ENCODE results near the gene SLC7A8.
A peak's percentile ranks its signal among the peaks of the same experiment; 100 is the strongest.

Gene SLC7A8

DNA sequence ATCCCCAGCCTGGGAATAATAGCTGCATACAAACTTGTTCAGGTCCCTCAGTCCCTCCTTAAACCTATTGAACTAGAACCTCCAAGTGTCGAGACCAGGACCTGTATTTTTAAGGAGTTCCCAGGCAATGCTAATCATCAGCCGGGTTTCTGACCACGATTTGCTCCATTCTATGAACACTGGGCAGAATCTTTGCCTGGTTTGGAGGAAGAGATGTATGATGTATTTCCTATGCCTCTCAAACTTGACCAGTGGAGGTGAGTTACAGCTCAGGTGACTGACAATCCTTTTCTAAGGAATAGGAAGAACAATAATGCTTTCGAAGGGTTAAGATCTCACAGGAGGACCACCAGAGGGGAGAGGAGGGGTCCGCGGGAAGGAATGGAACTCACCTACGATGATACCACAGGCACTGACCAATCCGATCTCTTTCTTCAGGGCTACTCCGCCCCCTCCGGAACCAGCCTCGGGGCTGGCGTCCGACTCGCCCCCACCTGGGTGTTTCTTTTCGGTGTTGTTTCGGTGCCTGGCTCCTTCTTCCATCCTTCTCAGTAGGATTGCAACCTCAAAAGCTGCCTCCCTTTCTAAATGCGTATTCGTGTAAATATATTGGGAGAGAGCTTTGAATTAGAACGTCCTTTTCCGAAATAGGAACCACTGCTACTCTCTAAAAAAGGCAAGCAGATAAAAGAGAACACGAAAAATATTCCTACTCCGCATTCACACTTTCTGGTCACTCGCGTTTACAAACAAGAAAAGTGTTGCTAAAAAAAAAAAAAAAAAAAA, 895 bp downstream of the SLC7A8 start:
- DNase-seq = no peak

DNA sequence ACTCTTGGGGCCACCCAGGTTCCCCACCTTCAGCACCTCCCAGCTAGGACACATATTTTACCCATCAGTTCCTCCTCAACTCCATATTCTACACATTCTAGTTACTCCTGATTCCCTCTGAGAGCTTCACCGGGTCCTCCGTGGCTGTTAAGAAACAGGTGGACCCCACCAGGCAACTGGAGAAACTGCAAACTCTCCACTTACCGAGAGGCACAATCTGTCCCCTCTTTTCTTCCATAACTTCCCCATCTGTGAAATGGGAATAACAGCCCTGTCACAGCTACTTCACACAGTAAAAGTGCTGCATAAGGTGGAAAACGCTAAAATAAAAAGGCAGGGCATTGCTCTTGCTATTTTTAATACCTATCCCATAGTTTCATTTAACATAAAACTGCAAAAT, 1.5 kb downstream of the SLC7A8 start:
- no peak for DNase-seq

DNA sequence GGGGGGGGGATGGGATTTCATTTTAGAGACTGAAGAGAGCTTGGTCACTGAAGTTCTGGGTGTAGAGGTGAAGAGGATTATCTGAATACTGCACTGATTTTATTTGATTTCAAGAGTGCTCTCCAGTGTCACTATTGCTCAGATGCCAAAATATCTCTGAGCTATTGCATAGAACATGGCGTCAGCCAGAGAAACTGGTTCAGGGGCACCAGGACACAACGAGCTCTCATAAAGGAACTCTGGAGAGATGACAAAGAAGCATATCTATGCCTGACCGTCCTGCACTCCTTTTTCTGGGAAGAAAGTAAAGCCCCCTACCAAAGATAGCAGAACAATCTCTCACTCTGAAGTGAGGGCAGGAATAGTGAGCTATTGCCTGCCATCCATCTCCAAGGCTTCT, 2.0 kb downstream of the SLC7A8 start:
- DNase-seq = no peak

DNA sequence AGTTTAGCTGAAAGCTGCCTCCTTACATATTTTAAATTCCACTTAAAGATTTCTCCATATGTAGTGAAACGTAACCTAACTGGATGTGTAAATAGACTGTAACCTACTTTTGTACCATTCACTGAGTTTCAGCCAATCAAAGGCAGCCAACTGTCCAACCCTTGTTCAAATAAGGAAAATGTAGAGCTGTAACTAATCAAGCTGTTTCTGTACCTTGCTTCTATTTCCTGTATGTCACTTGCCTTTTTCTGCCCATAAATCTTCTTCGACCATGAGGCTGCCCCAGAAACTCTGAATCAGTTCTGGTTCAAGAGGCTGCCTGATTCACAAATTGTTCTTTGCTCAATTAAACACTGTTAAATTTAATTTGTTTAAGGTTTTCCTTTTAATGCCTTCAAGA, 6.3 kb downstream of the SLC7A8 start:
- DNase-seq = peak; percentile 72

DNA sequence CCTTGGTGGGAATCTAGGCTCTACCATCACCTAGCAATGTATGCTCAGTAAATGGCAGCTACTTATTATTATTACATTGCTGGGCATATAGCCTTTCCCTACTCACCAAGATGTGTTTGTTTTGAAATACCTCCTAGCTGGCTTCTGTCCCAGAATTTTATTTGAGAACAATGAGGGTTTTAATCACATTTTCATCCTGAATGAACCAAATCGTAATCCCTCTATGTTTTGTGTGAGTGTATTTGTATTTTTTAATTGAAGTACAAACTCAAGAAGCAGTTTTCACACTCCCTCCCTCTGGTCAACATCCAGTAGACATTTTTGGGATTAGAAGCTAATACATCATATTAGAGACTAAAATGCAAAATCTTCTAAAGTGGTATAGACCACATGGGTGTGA, 7.6 kb downstream of the SLC7A8 start:
- no peak for DNase-seq

DNA sequence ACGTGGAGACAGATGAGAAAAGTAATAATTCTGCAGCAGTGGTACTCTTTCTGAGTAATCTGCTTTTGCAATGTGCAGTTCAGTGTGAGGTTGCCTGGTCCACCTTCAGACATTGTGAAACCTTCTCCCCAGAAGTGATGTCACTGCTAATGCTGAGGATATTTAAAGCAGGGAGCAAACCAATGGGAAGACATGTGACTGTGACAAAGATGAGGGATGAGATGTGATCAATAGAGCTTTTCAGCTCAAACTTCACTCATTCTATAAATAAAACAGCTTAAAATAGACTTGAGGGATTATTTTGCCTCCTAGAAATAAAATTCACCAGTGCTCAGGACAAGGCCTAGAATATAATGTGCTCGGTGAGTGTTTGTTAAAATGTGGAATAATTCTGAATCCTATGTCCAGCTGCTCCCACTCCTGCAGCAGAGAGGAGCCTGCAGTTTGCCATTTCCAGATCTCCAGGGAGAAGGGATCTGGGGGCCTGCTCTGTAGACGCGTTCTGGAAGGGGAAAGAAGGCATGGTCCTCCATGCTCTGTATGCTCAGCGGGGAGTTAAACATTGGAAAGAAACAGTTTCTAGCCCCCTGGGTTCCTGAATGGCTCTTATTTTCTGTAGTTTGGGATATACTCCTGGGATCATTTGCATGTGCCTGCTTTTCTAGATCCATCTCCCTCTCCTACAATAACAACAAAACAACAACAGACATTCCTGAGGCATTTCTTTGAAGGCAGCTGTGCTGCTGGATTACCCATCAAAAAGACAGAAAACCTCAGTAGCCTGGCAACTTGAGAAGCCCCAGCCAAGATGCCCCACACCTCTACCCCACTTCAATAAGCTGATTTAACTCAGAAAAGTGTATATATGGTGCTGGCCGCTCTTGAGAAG, 8.9 kb downstream of the SLC7A8 start:
- DNase-seq = peak; percentile 59

DNA sequence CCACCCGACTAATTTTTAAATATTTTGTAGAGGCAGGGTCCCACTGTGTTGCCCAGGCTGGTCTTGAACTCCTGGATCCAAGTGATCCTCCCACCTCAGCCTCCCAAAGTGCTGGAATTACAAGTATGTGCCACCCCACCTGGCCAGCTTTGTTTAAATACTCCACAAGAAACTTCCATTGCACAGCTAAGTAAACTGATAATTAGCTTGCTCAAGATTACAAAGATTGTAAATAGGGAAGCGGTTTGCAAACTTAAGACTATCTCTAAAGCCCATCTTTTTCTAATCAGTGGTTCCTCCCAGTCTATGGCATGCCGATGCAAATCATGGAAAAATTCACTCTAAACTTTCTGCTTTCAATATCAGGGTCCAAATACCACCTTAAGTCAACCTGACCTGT, 9.7 kb downstream of the SLC7A8 start:
- no peak for DNase-seq

DNA sequence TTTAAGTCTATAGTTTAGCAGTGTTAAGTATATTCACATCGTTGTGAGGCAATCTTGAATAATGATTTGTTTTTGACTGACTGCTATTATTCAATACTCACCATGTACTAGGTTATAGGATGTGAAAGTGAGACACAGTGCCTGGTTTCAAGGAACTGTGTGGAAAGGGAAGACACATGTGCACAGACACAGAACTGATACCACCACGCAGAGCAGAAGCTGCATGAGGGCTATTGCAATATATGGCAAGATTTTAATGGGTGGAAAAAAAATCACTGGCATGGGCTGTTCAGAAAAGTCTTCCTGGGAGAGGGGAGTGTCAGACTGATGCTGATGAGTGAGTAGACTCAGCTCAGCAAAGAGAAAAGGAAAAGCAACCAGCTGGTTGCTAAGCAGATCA, 10.4 kb downstream of the SLC7A8 start:
- no peak for DNase-seq

DNA sequence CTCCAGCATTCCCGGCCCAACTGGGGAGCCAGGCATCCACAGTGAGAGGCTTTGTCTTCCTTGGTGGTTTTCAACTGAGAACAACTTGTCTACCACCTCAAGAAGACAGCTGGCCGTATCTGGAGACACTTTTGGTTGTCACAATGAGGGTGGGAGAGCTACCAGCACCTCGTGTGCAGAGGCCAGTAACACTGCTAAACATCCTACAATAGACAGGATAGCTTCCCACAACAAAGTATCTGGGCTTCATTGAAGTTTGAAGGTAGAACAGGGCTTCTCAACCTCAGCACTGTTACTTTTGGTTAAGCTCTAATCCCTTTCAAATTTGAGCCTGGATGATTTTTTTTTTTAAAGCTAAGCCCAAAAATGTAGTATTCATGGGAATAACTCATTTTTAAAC, 10.9 kb downstream of the SLC7A8 start:
- no peak for DNase-seq

DNA sequence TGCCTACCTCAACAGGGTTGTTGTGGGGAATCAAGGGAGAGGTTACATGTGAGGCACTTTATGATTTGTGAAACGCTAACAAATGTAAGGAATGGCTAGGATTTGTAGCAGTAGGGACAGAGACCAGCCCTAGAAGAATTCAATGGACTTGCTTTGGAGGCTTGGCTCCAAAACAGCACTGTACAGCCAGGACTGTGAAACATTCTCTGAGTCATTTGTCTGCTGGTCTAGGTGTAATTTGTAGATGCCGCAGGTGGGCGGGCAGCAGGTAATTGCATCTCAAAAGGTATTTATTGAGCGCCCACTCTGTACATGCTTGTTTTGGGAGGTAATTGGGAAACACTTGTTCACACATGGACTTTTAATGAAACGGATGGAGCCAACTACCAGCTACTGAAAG, 11.4 kb downstream of the SLC7A8 start:
- no peak for DNase-seq

DNA sequence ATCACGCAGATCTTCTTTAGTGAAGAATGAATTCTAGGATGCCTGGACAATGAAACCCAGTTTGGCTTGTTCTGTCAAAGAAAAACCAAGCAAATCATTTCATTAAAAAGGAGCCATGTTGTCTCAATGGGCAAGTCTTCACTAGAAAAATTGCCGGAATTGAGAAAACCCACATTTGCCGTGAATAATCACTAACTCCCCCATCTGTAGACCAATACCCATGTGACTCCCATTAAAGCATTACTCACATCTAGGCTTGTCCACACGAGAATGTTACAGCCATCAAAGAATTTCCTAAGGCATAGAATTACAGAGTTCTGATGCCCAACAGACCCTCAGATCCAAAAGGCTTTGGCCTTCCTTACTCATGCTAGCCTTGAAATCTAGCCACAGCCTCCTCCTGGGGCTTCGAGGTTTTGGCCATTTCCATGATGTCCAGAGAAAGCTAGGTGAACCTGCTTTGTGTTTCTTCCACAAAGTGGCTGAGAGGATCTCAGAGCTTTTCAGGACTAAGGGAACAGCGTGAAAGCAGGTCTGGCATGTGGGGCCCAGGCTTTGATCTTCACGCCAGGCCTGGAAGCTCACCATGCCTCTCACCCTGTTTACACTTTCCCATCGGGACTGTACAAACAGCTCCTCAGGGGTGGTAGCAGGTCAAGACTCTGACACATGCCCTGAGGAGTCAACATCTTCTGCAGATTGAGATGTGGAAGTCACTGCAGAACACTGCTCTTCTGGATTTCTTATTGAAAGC, 12.1 kb downstream of the SLC7A8 start:
- peak; percentile 81 for DNase-seq

DNA sequence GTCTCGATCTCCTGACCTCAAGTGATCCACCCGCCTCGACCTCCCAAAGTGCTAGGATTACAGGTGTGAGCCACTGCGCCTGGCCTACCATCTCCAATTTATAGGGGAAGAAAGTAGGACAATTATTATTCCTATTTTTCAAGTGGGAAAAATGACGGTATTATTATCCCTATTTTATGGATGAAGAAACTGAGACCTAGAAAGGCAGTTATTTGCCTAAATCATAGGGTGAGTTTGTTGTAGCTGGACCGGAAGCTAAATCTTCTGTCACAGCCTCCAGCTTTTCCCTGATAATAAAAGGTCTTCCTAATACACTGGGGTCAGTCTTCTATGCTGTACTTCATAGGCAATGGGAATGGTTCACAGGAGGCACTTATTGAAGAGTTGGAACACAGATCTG, 13.8 kb downstream of the SLC7A8 start:
- DNase-seq = no peak

DNA sequence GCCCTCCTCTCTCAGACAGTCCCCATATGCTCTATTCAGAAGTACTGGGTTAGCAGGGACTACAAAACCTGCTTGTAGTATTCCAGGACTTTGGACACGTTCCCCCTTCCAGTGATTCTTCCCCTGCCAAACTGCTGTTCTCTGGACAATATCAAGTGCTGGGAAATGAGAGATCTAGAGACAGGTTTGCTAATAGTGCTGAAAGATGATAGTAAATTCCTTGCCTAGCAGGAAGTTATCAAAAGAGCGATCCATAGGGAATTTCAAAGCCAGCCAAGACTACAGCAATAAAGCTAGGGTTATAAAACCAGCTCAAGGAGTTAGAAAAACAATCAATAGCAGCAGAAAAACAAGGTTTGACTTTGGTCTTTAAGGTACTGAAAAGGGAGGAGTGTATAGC, 15.2 kb downstream of the SLC7A8 start:
- DNase-seq = peak; percentile 22

DNA sequence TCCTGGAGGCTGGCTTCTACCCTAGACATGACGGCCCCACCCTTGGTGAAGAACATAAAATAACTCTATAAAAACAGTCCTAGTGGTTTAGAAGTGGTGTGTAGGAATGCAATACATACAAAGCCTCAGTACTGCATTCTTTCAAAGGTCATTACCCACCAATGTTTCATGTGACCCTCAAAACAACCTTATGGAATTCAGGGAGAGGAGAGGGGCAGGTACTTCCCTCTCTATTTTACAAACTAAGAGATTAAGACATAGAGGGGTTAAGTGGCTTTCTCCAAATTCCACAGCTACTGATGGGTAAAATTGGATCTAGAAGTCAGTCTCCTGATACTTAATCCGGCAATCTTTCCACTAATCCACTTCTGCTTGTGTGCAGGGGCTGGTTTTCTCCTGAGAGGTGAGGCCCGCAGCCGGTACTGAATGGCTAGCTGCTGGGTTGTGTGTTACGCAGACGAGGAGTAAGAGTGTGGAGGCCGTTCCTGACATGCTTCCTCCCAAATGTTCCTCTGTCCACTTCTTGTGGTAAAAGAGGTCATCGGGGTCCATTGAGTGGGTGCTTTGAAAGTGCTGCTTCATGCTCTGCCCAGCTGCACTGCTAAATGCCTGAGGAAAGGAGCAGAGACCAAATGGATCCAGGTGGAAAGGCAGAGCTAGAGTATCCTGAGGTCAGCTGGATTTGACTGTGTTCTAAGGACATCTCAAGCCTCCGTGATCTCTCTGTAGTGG, 16.2 kb downstream of the SLC7A8 start:
- DNase-seq = no peak

DNA sequence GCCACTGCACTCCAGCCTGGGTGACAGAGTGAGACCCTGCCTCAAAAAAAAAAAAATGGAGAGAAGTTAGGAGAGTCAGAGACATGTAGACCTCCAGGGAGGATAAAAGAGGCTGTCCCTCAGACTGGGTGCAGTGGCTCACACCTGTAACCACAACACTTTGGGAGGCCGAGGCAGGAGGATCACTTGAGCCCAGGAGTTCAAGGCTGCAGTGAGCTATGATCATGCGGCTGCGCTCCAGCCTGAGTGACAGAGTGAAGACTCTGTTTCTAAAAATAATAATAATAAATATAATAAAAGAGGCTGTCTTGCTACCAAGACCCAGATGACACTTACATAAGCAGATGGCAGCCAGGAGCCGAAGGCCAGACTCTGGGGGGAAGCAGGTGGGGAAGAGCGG, 18.5 kb downstream of the SLC7A8 start:
- DNase-seq = no peak

DNA sequence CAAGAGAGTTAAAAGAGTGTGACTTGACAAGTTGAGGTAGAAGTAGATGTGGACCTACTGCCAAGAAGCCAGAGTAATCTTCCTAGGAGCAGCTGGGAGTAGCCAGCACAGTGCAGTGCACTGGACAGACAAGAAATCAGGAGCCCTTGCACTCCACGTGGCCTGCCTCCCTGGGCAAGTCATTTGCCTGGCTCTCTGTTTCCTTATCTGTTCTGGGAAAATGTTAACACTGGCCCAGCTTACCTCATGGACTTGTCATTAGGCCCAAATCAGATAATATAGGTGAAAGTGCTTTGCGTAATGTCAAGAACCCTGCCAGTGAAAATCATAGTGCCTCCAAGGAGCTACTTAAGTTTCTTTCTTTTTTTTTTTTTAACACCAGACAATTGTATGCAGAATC, 19.2 kb downstream of the SLC7A8 start:
- DNase-seq = no peak

DNA sequence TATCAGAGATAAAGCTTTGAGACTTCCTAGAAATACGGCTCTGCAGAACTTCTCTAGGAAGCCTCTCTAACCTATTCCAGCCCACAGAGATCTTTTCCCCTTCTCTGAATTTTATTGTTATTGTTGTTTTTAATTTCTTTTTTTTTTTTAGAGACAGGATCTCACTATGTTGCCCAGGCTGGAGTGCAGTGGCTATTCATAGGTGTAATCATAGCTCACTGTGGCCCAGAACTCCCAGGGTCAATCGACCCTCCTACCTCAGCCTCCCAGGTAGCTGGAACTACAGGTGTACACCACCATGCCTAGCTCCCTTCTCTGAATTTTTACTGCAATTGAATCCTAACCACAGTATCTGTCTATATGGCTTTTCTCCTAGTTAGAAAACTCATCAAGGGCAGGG, 19.6 kb downstream of the SLC7A8 start:
- no peak for DNase-seq

DNA sequence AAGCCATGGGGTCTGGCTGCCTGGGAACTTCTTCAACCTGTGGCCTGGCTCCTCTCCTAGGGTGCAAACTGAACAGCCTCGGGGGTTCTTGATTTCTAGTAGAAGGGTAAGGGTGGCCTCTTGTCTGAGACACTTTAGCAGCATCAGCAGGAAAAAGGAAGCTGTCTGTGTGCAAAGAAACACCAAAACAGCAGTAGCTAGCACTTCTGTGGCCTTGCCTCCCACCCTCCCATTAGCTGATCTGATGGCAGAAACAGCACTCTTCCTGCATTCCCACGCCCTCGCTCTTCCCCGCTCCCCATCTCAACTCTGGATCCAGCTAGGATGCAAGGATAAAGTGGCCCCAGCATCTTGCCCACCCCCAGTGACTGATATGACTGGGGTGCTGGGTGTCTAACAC, 20.7 kb downstream of the SLC7A8 start:
- no peak for DNase-seq

DNA sequence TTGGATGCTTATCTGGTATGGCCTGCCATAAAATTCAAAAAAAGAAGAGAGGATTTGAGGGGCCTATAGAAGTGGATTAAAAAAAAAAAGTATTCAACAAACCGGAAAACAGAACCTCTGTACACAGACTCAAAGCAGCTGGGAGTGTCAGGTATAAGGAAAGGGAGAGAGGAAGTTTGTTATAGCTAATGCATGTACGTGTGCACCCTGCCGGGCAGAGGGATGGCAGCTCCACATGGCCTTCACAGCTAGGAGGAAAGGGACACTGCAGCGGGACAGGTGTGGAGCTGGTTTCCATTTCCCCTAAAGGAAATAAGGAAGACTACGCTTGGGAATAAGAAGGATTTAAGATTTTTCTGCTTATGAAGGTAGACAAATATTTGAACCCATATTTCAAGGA, 21.5 kb downstream of the SLC7A8 start:
- DNase-seq = no peak

DNA sequence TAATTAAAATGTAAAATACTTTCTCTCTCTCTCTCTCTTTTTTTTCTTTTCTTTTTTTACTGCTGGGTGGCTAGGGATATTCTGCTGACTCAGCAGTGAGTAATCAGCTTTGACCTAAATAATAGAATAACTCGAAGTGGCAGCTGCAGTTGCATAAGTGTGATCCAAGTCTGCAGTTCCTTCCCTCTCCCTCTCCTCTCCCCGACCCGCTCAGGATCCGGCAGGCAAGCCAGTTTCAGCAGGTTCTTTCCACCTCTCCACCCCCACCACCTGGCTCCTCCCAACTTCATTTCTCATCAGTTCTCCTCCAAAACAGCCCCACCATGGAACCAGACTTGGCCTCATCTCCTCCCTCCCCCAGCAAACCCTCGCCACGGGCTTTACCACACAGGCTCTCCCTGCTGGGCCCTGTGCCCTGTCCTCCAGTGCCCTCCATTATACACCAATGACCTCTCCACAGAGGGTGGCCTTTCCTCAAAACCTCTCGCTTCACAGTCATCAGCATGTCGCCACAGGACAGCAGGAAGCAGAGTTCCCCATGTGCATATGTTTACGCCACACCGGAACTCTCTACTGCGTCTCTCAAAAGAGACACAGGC, 22.4 kb downstream of the SLC7A8 start:
- peak; percentile 88 for DNase-seq

DNA sequence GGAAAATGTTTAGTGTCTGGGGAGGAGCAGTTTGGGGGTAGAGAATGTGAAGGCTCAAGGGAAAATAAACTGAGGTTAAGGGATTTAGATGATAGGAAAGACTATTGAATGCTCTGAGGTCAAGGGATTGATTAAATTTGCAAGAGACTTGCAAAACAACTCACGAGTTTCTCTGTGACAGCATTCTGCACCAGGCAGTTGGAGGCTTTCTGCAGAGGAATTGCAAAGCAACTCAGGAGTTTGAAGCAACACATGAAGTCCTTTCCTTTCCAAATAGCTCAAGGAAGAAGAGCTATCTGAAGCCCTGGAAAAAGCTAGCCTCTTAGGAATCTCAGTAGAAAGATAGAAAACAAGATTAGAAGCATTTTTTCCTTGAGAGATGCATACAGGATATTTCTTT, 23.9 kb downstream of the SLC7A8 start:
- DNase-seq = no peak

DNA sequence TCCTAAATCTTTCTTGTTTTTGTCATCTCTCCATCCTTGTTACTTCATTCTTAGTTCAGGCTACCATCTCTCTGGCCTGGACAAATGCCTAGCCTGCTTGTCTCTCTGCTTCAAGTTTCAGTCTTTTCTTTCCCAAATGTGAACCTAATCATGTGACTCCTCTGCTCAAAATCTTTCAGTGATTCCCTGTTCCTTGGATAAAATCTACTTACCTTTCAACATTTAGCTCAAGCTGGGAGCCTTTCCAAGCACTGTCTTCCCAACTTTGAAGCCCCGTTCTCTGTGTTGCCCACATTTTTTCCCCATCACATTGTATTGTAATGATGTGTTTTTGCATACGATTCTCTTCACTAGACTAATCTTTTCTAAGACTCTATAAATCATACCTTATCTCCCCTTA, 24.7 kb downstream of the SLC7A8 start:
- DNase-seq = no peak
